Testis (tissue), 3 donors: Measurements from ENCODE around the gene GUCA1A. TPM values are rescaled to one million over a fixed set of nuclear protein-coding genes. Genes with fewer than 3 reads are reported as not detected.

Source experiments
- DNase-seq: peaks from one replicate; pipeline ENCODE4 v3.0.0-alpha.2; 2019
- H3K27ac ChIP-seq, 2 donors: fragments of 200-600 bp; sonication (generic); one replicate each; pipeline ENCODE4 v1.5.1; 2019
- H3K27me3 ChIP-seq: fragments of 200-600 bp; sonication (generic); one replicate; pipeline ENCODE4 v1.5.1; 2019
- H3K36me3 ChIP-seq: fragments of 200-600 bp; sonication (generic); one replicate; pipeline ENCODE4 v1.5.1; 2017; ENCODE audit warnings: low read depth; ENCODE audit errors: missing control alignments
- H3K4me1 ChIP-seq: fragments of 200-600 bp; sonication (generic); one replicate; pipeline ENCODE4 v1.5.1; 2019
- H3K4me3 ChIP-seq, 2 donors: fragments of 200-600 bp; sonication (generic); one replicate each; pipeline ENCODE4 v1.5.1; 2017 to 2019
- H3K9me3 ChIP-seq: fragments of 200-600 bp; sonication (generic); one replicate; pipeline ENCODE4 v1.5.1; 2017
- POLR2A ChIP-seq: fragments of 450-650 bp; IDR thresholded peaks from one replicate; pipeline ENCODE4 v1.6.1; 2017; ENCODE audit warnings: antibody characterized with exemption, mild to moderate bottlenecking, moderate library complexity
- WGBS, 2 donors: methylation state at CpG; one replicate each; pipeline ENCODE4 v1.1.5; 2018; 5-methylcytosine and 5-hydroxymethylcytosine counted together
- intact Hi-C: fragments of 100-400 bp; cut with DNase I; formaldehyde crosslinking; loops from one replicate; pipeline ENCODE4 v1.15.1; 2023; ENCODE audit warnings: low total_unique reads
- polyA plus RNA-seq: library from polyadenylated mRNA; stranded (reverse); fragments of 350-450 nt; fragmentation: Illumina TruSeq; extraction: RNeasy Lipid Tissue Mini Kit (QIAGEN cat#74804); gene quantifications from one replicate; pipeline ENCODE4 v1.2.3, GENCODE V29; 2014; ENCODE audit warnings: low read depth, low replicate concordance; ENCODE audit not compliant: insufficient read depth
- total RNA-seq, 2 donors: library from RNA; depleted of rRNA; stranded (reverse); fragments of >200 nt; gene quantifications; one replicate each; pipeline ENCODE4 v1.2.3, GENCODE V29; 2016
- TF ChIP-seq, protein P1 (sequence below), 3 experiments: fragments of 450-650 bp in 2 of 3; fragments of 200-600 bp in 1 of 3; sonication (generic) in 1 of 3; IDR thresholded peaks; one replicate each; pipeline ENCODE4 v1.5.1; 2016 to 2019; ENCODE audit warnings: antibody characterized with exemption in 3 of 3, mild to moderate bottlenecking in 2 of 3, moderate library complexity in 1 of 3

The GUCA1A gene
- total and polyA plus RNA-seq, 3 donors from 2014 or later: 6.7 to 47.0 (median 44.2) TPM

DNA sequence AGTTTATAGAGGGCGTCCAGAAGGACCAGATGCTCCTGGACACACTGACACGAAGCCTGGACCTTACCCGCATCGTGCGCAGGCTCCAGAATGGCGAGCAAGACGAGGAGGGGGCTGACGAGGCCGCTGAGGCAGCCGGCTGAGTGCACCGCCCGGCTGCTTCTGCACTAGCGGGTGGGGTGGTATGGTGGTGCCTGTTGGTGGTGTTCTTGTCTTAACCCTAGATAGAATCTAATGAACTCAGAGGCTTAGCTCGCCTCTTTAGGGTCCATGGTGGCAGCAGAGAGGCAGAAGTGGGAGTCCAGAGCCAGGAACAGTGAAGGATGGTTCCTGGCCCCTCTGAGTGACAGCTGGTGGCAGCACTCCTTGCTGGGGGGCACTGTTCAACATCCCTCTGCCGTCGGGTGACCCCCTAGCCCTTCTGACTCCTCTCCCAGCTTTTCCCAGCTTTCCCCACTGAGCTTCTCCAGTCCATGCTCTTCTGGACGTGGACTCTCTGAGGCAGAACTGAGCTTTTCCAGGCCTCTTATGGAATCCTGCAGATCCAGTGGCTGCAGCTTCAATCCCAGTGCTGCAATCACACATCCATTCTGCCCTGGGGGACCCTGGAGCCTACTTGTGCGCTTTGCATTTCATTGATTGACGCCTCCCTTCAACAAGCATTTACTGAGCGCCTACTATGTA is 6.2 kb downstream of the GUCA1A start:
- no peaks in the 10 kb centered on the region for H3K36me3 ChIP-seq
- 75 to 87% methylated on average over 9 to 20 of the region's 20 CpGs for WGBS, 2 donors
- DNase-seq: no peak
- H3K4me3 ChIP-seq: no peak overlapping the region
- no peak for TF ChIP-seq POLR2A
- TF ChIP-seq, protein P1, sequence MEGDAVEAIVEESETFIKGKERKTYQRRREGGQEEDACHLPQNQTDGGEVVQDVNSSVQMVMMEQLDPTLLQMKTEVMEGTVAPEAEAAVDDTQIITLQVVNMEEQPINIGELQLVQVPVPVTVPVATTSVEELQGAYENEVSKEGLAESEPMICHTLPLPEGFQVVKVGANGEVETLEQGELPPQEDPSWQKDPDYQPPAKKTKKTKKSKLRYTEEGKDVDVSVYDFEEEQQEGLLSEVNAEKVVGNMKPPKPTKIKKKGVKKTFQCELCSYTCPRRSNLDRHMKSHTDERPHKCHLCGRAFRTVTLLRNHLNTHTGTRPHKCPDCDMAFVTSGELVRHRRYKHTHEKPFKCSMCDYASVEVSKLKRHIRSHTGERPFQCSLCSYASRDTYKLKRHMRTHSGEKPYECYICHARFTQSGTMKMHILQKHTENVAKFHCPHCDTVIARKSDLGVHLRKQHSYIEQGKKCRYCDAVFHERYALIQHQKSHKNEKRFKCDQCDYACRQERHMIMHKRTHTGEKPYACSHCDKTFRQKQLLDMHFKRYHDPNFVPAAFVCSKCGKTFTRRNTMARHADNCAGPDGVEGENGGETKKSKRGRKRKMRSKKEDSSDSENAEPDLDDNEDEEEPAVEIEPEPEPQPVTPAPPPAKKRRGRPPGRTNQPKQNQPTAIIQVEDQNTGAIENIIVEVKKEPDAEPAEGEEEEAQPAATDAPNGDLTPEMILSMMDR (IDR thresholded peaks at IDR 0.05): no peak
- intact Hi-C loops: no loop called here
- H3K27ac ChIP-seq: no peak overlapping the region
- no peaks in the 10 kb centered on the region for H3K27me3 ChIP-seq
- H3K4me1 ChIP-seq: no peaks in the 10 kb centered on the region
- no peaks in the 10 kb centered on the region for H3K9me3 ChIP-seq

DNA sequence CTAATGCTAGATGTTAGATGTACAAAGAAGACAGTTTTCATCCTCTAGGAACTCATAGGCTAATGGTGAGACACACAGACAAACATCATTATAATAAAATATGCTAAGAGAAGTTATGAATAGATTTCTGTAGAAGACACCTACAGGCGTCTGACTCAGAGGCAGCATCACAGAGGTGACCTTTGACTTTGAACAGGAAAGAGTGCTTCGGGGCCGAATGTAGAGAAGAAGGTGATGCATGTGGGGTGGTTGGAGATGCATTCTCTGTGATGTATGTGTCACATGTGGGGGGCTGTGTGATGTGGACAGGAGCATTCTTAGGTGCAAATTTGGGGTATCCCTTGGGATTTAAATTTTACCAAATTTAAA is 6.8 kb downstream of the GUCA1A start:
- Histone ChIP-seq H3K36me3 (no peaks in the 10 kb centered on the region), H3K9me3 (no peaks in the 10 kb centered on the region), H3K27ac (no peak overlapping the region), H3K4me1 (no peaks in the 10 kb centered on the region), H3K27me3 (no peaks in the 10 kb centered on the region), H3K4me3 (no peak overlapping the region)
- TF ChIP-seq, protein P1 (IDR thresholded peaks at IDR 0.05): no peak
- no peak for TF ChIP-seq POLR2A
- no peak for DNase-seq
- 80 to 81% methylated on average over 3 of the region's 3 CpGs for WGBS, 2 donors
- intact Hi-C loops: no loop called here

- H3K36me3 ChIP-seq: no peaks in the 10 kb centered on the region
- H3K27me3 ChIP-seq: no peaks in the 10 kb centered on the region
- H3K4me3 ChIP-seq: no peak overlapping the region
- no peak for DNase-seq
- TF ChIP-seq, protein P1 (IDR thresholded peaks at IDR 0.05): no peak
- no peak for TF ChIP-seq POLR2A
- no peaks in the 10 kb centered on the region for H3K9me3 ChIP-seq
- H3K27ac ChIP-seq: no peak overlapping the region
- WGBS, 2 donors: 53 to 74% methylated on average over 5 of the region's 5 CpGs
- H3K4me1 ChIP-seq: no peaks in the 10 kb centered on the region
- intact Hi-C loops: no loop called here
These were observed 8.9 kb downstream of the GUCA1A start for GRCh38 chr6:42182101-42182500.

DNA sequence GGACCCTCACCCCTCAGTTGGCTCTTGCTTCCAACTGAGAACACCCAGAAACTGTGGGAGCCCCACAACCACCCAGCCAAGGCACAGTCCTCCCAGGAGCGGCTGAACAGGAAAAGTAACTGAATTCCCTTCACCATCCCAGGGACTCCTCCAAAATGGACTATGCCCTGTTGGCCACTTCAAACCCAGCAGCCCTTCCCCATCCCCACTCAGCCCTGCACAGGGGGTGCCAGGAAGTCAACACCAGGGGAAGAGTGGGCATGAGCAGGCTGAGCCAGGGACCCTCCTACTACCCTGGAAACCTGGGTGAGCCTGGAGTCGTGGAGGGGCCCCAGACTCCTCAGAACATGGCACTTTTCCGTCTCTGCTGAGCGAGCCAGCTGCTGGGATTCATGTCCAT is 11.3 kb downstream of the GUCA1A start:
- no peak overlapping the region for H3K4me3 ChIP-seq
- no peaks in the 10 kb centered on the region for H3K9me3 ChIP-seq
- no peak overlapping the region for H3K27ac ChIP-seq
- intact Hi-C loops: no loop called here
- DNase-seq: no peak
- H3K4me1 ChIP-seq: no peaks in the 10 kb centered on the region
- TF ChIP-seq POLR2A: no peak
- TF ChIP-seq, protein P1 (IDR thresholded peaks at IDR 0.05): no peak
- H3K27me3 ChIP-seq: no peaks in the 10 kb centered on the region
- 91 to 96% methylated on average over 4 of the region's 4 CpGs for WGBS, 2 donors
- no peaks in the 10 kb centered on the region for H3K36me3 ChIP-seq

- H3K9me3 ChIP-seq: no peaks in the 10 kb centered on the region
- no peaks in the 10 kb centered on the region for H3K4me1 ChIP-seq
- intact Hi-C loops: no loop called here
- no peak for TF ChIP-seq POLR2A
- TF ChIP-seq, protein P1 (IDR thresholded peaks at IDR 0.05): no peak
- no peak for DNase-seq
- no peak overlapping the region for H3K27ac ChIP-seq
- WGBS, 2 donors: 57 to 72% methylated on average over 10 of the region's 10 CpGs
- no peak overlapping the region for H3K4me3 ChIP-seq
- no peaks in the 10 kb centered on the region for H3K36me3 ChIP-seq
- H3K27me3 ChIP-seq: no peaks in the 10 kb centered on the region
These were observed 12.4 kb downstream of the GUCA1A start for GRCh38 chr6:42185597-42185996.
